CD4-positive, alpha-beta memory T cell (primary cell): ENCODE results near the gene PHACTR4. TPM values are rescaled to one million over a fixed set of nuclear protein-coding genes. Genes with fewer than 3 reads are reported as not detected.

Experiments used
- CTCF ChIA-PET: fragments of 350-600 bp; sonication (Branson Sonifier 250); formaldehyde crosslinking; loops from one replicate; lab custom pipeline; 2021; ENCODE audit warnings: inconsistent platforms; ENCODE audit not compliant: partially characterized antibody; lab: Charles Lee
- POLR2A ChIA-PET: fragments of 350-600 bp; sonication (Branson Sonifier 250); formaldehyde crosslinking; loops from one replicate; lab custom pipeline; 2021; ENCODE audit not compliant: partially characterized antibody; lab: Charles Lee
- DNase-seq, 5 donors: peaks; one replicate each; pipeline versions ENCODE4 v3.0.0 to v3.0.0-alpha.2; 2020 to 2022; ENCODE audit warnings: mixed read lengths in 1 of 5
- H3K27ac ChIP-seq: one replicate; pipeline ENCODE4 v1.7.0; 2013; ENCODE audit warnings: low read depth, low read length
- H3K27me3 ChIP-seq: 2 replicates; pipeline ENCODE4 v1.7.0; 2013; ENCODE audit warnings: mild to moderate bottlenecking, low read length, moderate library complexity; ENCODE audit not compliant: insufficient read depth
- H3K36me3 ChIP-seq: 2 replicates; pipeline ENCODE4 v1.7.0; 2013; ENCODE audit warnings: mild to moderate bottlenecking, low read length, moderate library complexity; ENCODE audit not compliant: insufficient read depth
- H3K4me1 ChIP-seq: 2 replicates; pipeline ENCODE4 v1.7.0; 2013; ENCODE audit warnings: mild to moderate bottlenecking, low read length, moderate library complexity; ENCODE audit not compliant: insufficient read depth
- H3K4me3 ChIP-seq, 2 donors: one replicate each; pipeline ENCODE4 v1.7.0; 2013; ENCODE audit warnings: low read length in 2 of 2, mild to moderate bottlenecking in 1 of 2
- H3K9me3 ChIP-seq, 2 donors: one replicate each; pipeline ENCODE4 v1.7.0; 2013; ENCODE audit warnings: low read length in 2 of 2, control low read depth in 1 of 2; ENCODE audit not compliant: control insufficient read depth in 1 of 2
- H3K27ac Mint-ChIP-seq, 7 donors: one replicate each; pipeline ENCODE4 v1.8.0; 2020 to 2021; ENCODE audit warnings: mixed read lengths in 7 of 7, mild to moderate bottlenecking in 6 of 7, inconsistent platforms in 3 of 7, moderate library complexity in 3 of 7
- H3K27me3 Mint-ChIP-seq, 2 donors: one replicate each; pipeline ENCODE4 v1.8.0; 2020 to 2021; ENCODE audit warnings: mixed read lengths in 2 of 2
- H3K36me3 Mint-ChIP-seq, 2 donors: one replicate each; pipeline ENCODE4 v1.8.0; 2020 to 2021; ENCODE audit warnings: mixed read lengths in 2 of 2, inconsistent platforms in 1 of 2, mild to moderate bottlenecking in 1 of 2
- H3K4me1 Mint-ChIP-seq, 4 donors: one replicate each; pipeline ENCODE4 v1.8.0; 2020 to 2021; ENCODE audit warnings: mixed read lengths in 4 of 4, mild to moderate bottlenecking in 1 of 4
- H3K4me3 Mint-ChIP-seq, 8 donors: one replicate each; pipeline ENCODE4 v1.8.0; 2020 to 2021; ENCODE audit warnings: mixed read lengths in 8 of 8, mild to moderate bottlenecking in 7 of 8, moderate library complexity in 6 of 8, inconsistent platforms in 3 of 8
- H3K9me3 Mint-ChIP-seq, 8 donors: one replicate each; pipeline ENCODE4 v1.8.0; 2020 to 2021; ENCODE audit warnings: mixed read lengths in 8 of 8, mild to moderate bottlenecking in 5 of 8, inconsistent platforms in 3 of 8, moderate library complexity in 1 of 8
- intact Hi-C: fragments of 100-400 bp; cut with micrococcal nuclease; formaldehyde crosslinking; loops from one replicate; pipeline ENCODE4 v1.15.1; 2023
- polyA plus RNA-seq, 2 donors: library from polyadenylated mRNA; unstranded; fragments of 300-500 nt; fragmentation: Illumina TruSeq; gene quantifications; one replicate each; pipeline ENCODE4 v1.2.3, GENCODE V29; 2021
- total RNA-seq, 2 experiments: library from RNA; stranded (reverse); gene quantifications; one replicate each; pipeline ENCODE4 v1.2.3, GENCODE V29; 2021

Gene PHACTR4
- total and polyA plus RNA-seq, 4 experiments from 2014 or later: 3.6 to 28.8 (median 24.9) TPM

DNA sequence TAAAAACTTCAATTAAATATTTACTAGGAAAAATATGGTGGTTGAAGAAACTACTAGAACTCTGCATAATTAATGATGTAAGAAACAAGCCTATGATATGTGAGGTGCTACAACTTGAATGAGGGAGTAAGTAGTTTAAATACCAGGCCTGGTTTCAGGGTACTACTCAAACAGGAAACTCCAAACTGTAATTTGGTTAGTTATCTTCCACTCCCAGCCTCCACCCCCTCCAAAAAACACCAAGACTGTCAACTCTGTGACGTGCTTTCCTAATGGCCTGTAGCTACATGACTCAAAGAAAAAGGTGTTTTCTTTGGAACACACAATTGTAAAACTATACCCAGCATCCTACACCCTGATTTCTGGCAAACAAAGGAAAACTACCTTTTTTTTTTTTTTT is 80.4 kb downstream of the PHACTR4 start:
- Mint-ChIP-seq H3K27ac (peak overlapping the region in 6 of 7 donors; percentile 1 to 83 (median 36)), H3K36me3 (peaks cover 4 to 9% of the 10 kb centered on the region in 2 donors), H3K9me3 (peaks cover 0 to 2% (median 0%) of the 10 kb centered on the region in 8 donors), H3K27me3 (no peaks in the 10 kb centered on the region), H3K4me3 (peak overlapping the region in 2 of 8 donors; percentile 42 to 55), H3K4me1 (peaks cover 13 to 21% (median 15%) of the 10 kb centered on the region in 4 donors)
- no peak overlapping the region for H3K4me3 ChIP-seq
- H3K27me3 ChIP-seq: no peaks in the 10 kb centered on the region
- ChIA-PET POLR2A (interaction anchor here (1.2 kb wide), 1 partner anchor 55 kb away, joined by 5 read pairs; the partner anchor contains the start of gene RCC1), CTCF (no interaction called here)
- no peaks in the 10 kb centered on the region for H3K9me3 ChIP-seq
- intact Hi-C loops: no loop called here
- H3K4me1 ChIP-seq: peaks cover 19% of the 10 kb centered on the region
- peak; percentile 8 to 55 (median 15) for DNase-seq
- H3K27ac ChIP-seq: peak overlapping the region; percentile 0
- H3K36me3 ChIP-seq: no peaks in the 10 kb centered on the region

- no peaks in the 10 kb centered on the region for H3K9me3 ChIP-seq
- H3K9me3 Mint-ChIP-seq: peaks cover 0 to 2% (median 0%) of the 10 kb centered on the region in 8 donors
- CTCF ChIA-PET: no interaction called here
- intact Hi-C loops: no loop called here
- no peaks in the 10 kb centered on the region for H3K27me3 Mint-ChIP-seq
- peaks cover 5 to 6% of the 10 kb centered on the region in 2 donors for H3K36me3 Mint-ChIP-seq
- H3K36me3 ChIP-seq: no peaks in the 10 kb centered on the region
- peaks cover 13 to 21% (median 17%) of the 10 kb centered on the region in 4 donors for H3K4me1 Mint-ChIP-seq
- H3K27me3 ChIP-seq: no peaks in the 10 kb centered on the region
- no peak overlapping the region for H3K4me3 ChIP-seq
- peak overlapping the region in 1 of 8 donors; percentile 31 for H3K4me3 Mint-ChIP-seq
- no peak for DNase-seq
- POLR2A ChIA-PET: interaction anchor here (1.2 kb wide), 1 partner anchor 55 kb away, joined by 5 read pairs; the partner anchor contains the start of gene RCC1
- peak overlapping the region in 1 of 7 donors; percentile 83 for H3K27ac Mint-ChIP-seq
- peak overlapping the region; percentile 0 for H3K27ac ChIP-seq
- H3K4me1 ChIP-seq: peaks cover 19% of the 10 kb centered on the region
Measured at GRCh38 chr1:28450561-28450960, 81.0 kb downstream of the PHACTR4 start.

GRCh38 chr1:28451011-28451410 is 81.5 kb downstream of the PHACTR4 start:
- no peaks in the 10 kb centered on the region for H3K27me3 ChIP-seq
- ChIA-PET CTCF (no interaction called here), POLR2A (interaction anchor here (1.3 kb wide), 1 partner anchor 15 kb away, joined by 3 read pairs; no protein-coding TSS in a partner anchor)
- intact Hi-C loops: no loop called here
- H3K36me3 ChIP-seq: no peaks in the 10 kb centered on the region
- Mint-ChIP-seq H3K9me3 (peaks cover 0 to 2% (median 0%) of the 10 kb centered on the region in 8 donors), H3K4me1 (peaks cover 14 to 23% (median 19%) of the 10 kb centered on the region in 4 donors), H3K27ac (peak overlapping the region in 3 of 7 donors; percentile 32 to 66 (median 64)), H3K4me3 (peak overlapping the region in 1 of 8 donors; percentile 52), H3K27me3 (no peaks in the 10 kb centered on the region), H3K36me3 (peaks cover 4 to 5% of the 10 kb centered on the region in 2 donors)
- H3K4me1 ChIP-seq: peaks cover 19% of the 10 kb centered on the region
- H3K4me3 ChIP-seq: no peak overlapping the region
- no peak overlapping the region for H3K27ac ChIP-seq
- DNase-seq: no peak
- H3K9me3 ChIP-seq: no peaks in the 10 kb centered on the region

- ChIA-PET CTCF (interaction anchor here (1.1 kb wide), 1 partner anchor 421 kb away, joined by 3 read pairs; no protein-coding TSS in a partner anchor), POLR2A (no interaction called here)
- H3K4me3 ChIP-seq: no peak overlapping the region
- peaks cover under 1% of the 10 kb centered on the region for H3K4me1 ChIP-seq
- no peaks in the 10 kb centered on the region for H3K36me3 ChIP-seq
- H3K27ac Mint-ChIP-seq: peak overlapping the region in 4 of 7 donors; percentile 0 to 69 (median 50)
- H3K4me3 Mint-ChIP-seq: no peak overlapping the region
- H3K9me3 ChIP-seq: no peaks in the 10 kb centered on the region
- no peak for DNase-seq
- no peaks in the 10 kb centered on the region for H3K27me3 ChIP-seq
- H3K27me3 Mint-ChIP-seq: no peaks in the 10 kb centered on the region
- intact Hi-C loops: no loop called here
- H3K4me1 Mint-ChIP-seq: peaks cover 4 to 10% (median 6%) of the 10 kb centered on the region in 4 donors
- H3K27ac ChIP-seq: no peak overlapping the region
- H3K36me3 Mint-ChIP-seq: peaks cover 13 to 14% of the 10 kb centered on the region in 2 donors
- no peaks in the 10 kb centered on the region for H3K9me3 Mint-ChIP-seq
Measured at GRCh38 chr1:28456078-28456477, 86.5 kb downstream of the PHACTR4 start.

DNA sequence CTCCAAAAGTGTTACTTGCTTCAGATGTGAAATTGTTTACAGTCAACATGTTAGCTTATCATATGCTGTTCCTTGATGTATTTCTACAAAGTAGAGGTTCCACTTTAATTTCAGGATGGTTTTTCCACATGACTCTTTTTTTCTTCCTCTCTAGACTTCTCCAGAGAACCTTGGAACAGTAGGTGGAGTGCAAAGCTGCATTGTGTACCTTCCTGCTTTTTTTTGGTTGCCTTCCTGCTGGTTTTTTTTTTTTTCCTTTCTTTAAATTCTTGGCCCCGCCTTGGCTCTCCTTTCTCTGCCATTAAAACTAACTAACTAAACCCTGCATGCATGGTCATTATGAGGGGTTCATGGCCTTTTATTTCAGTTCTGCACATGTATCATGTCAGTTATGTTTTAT is 88.1 kb downstream of the PHACTR4 start:
- H3K27me3 Mint-ChIP-seq: no peaks in the 10 kb centered on the region
- H3K9me3 Mint-ChIP-seq: no peaks in the 10 kb centered on the region
- no peak for DNase-seq
- intact Hi-C loops: no loop called here
- H3K4me3 ChIP-seq: no peak overlapping the region
- no peak overlapping the region for H3K4me3 Mint-ChIP-seq
- peak overlapping the region in 4 of 7 donors; percentile 8 to 70 (median 53) for H3K27ac Mint-ChIP-seq
- H3K4me1 Mint-ChIP-seq: peaks cover 4 to 10% (median 6%) of the 10 kb centered on the region in 4 donors
- H3K4me1 ChIP-seq: no peaks in the 10 kb centered on the region
- ChIA-PET CTCF (no interaction called here), POLR2A (no interaction called here)
- H3K36me3 Mint-ChIP-seq: peaks cover 13 to 18% of the 10 kb centered on the region in 2 donors
- no peak overlapping the region for H3K27ac ChIP-seq
- no peaks in the 10 kb centered on the region for H3K36me3 ChIP-seq
- no peaks in the 10 kb centered on the region for H3K27me3 ChIP-seq
- H3K9me3 ChIP-seq: no peaks in the 10 kb centered on the region

GRCh38 chr1:28458237-28459228 is 89.0 kb downstream of the PHACTR4 start:
- Histone ChIP-seq H3K36me3 (no peaks in the 10 kb centered on the region), H3K9me3 (no peaks in the 10 kb centered on the region), H3K4me3 (no peak overlapping the region), H3K27ac (no peak overlapping the region), H3K4me1 (no peaks in the 10 kb centered on the region), H3K27me3 (no peaks in the 10 kb centered on the region)
- ChIA-PET CTCF (no interaction called here), POLR2A (no interaction called here)
- no peaks in the 10 kb centered on the region for H3K9me3 Mint-ChIP-seq
- intact Hi-C loops: no loop called here
- H3K27me3 Mint-ChIP-seq: no peaks in the 10 kb centered on the region
- no peak for DNase-seq
- peak overlapping the region in 2 of 7 donors; percentile 7 to 61 for H3K27ac Mint-ChIP-seq
- peaks cover 4 to 10% (median 6%) of the 10 kb centered on the region in 4 donors for H3K4me1 Mint-ChIP-seq
- peaks cover 15 to 18% of the 10 kb centered on the region in 2 donors for H3K36me3 Mint-ChIP-seq
- no peak overlapping the region for H3K4me3 Mint-ChIP-seq

GRCh38 chr1:28466226-28466778 is 96.8 kb downstream of the PHACTR4 start:
- Mint-ChIP-seq H3K36me3 (peaks cover 18 to 34% of the 10 kb centered on the region in 2 donors), H3K4me3 (no peak overlapping the region), H3K27ac (no peak overlapping the region), H3K4me1 (no peaks in the 10 kb centered on the region), H3K27me3 (no peaks in the 10 kb centered on the region), H3K9me3 (no peaks in the 10 kb centered on the region)
- Histone ChIP-seq H3K9me3 (no peaks in the 10 kb centered on the region), H3K36me3 (peaks cover 19% of the 10 kb centered on the region), H3K27me3 (no peaks in the 10 kb centered on the region), H3K27ac (no peak overlapping the region), H3K4me1 (no peaks in the 10 kb centered on the region), H3K4me3 (no peak overlapping the region)
- intact Hi-C loops: no loop called here
- DNase-seq: no peak
- ChIA-PET CTCF (no interaction called here), POLR2A (no interaction called here)
